ENCODE data around the gene OR2AE1. TPM values are rescaled to one million over a fixed set of nuclear protein-coding genes. Genes with fewer than 3 reads are reported as not detected.

OR2AE1 gene
- polyA plus RNA-seq, 3 donors = not detected

GRCh38 chr7:99827040-99827778 lies 49.6 kb downstream of the OR2AE1 start:
- WGBS, 3 donors = 36 to 91% (median 71%) methylated on average over 2 of the region's 2 CpGs

More at GRCh38 chr7:99827040-99827778, 49.6 kb downstream of the OR2AE1 start:
- H3K27ac ChIP-seq (ENCODE audit: low read depth, low read length) = no peak overlapping the region

Other genes starting within 250 kb of the OR2AE1 start
- 10 to 100 TPM in 1 of 3 donors, 1 to 10 TPM in 1, not detected in 1; 9.8 to 10.4 TPM for gene CYP3A5, start 197.0 kb downstream of the OR2AE1 start, polyA plus RNA-seq
- gene CYP3A7, start 141.8 kb downstream of the OR2AE1 start, polyA plus RNA-seq = under 1 TPM in 1 of 3 donors, not detected in 2; 0.10 TPM
- gene CYP3A4, start 92.8 kb downstream of the OR2AE1 start, polyA plus RNA-seq = 1 to 10 TPM in 1 of 3 donors, under 1 TPM in 2; 0.10 to 1.3 (median 0.22) TPM
- gene CYP3A43, start 49.0 kb downstream of the OR2AE1 start, polyA plus RNA-seq = under 1 TPM in 2 of 3 donors, not detected in 1; 0.09 to 0.39 TPM
- gene TRIM4, start 42.5 kb upstream of the OR2AE1 start, polyA plus RNA-seq = 10 to 100 TPM; 15.0 to 22.2 (median 17.1) TPM
- 1 to 10 TPM in 2 of 3 donors, under 1 TPM in 1; 0.22 to 1.9 (median 1.3) TPM for gene GJC3, start 52.6 kb upstream of the OR2AE1 start, polyA plus RNA-seq
- 100 to 1,000 TPM; 155 to 415 (median 202) TPM for gene AZGP1, start 99.0 kb upstream of the OR2AE1 start, polyA plus RNA-seq
- 10 to 100 TPM; 10.9 to 13.0 (median 12.9) TPM for gene ZKSCAN1, start 138.6 kb upstream of the OR2AE1 start, polyA plus RNA-seq
- gene ZSCAN21, start 172.7 kb upstream of the OR2AE1 start, polyA plus RNA-seq = 1 to 10 TPM; 5.4 to 8.6 (median 7.8) TPM
- 10 to 100 TPM in 2 of 3 donors, 1 to 10 TPM in 1; 9.9 to 12.7 (median 12.3) TPM for gene ZNF3, start 204.7 kb upstream of the OR2AE1 start, polyA plus RNA-seq
- gene COPS6, start 211.9 kb upstream of the OR2AE1 start, polyA plus RNA-seq = 100 to 1,000 TPM in 2 of 3 donors, 10 to 100 TPM in 1; 48.5 to 123 (median 117) TPM
- 10 to 100 TPM; 36.2 to 47.5 (median 39.9) TPM for gene MCM7, start 224.4 kb upstream of the OR2AE1 start, polyA plus RNA-seq
- 10 to 100 TPM; 12.2 to 15.5 (median 13.5) TPM for gene AP4M1, start 224.6 kb upstream of the OR2AE1 start, polyA plus RNA-seq
- gene TAF6, start 242.3 kb upstream of the OR2AE1 start, polyA plus RNA-seq = 10 to 100 TPM; 16.3 to 30.9 (median 27.1) TPM
- gene CNPY4, start 242.6 kb upstream of the OR2AE1 start, polyA plus RNA-seq = 10 to 100 TPM in 2 of 3 donors, 1 to 10 TPM in 1; 4.1 to 16.4 (median 12.1) TPM
- 1 to 10 TPM; 2.3 to 2.5 (median 2.5) TPM for gene MBLAC1, start 249.9 kb upstream of the OR2AE1 start, polyA plus RNA-seq

Measured in adipose tissue (tissue), 3 donors.